Measurements from ENCODE around the gene PLXDC2. TPM values are rescaled to one million over a fixed set of nuclear protein-coding genes. Genes with fewer than 3 reads are reported as not detected.

Gene PLXDC2
- polyA plus RNA-seq, 2 of the 4 experiments (the other 2 are of a cell fraction), result 0.08 to 0.09 TPM

GRCh38 chr10:19788075-19788686 lies 28.1 kb upstream of the PLXDC2 start:
- TF ChIP-seq CTCF (IDR thresholded peaks at IDR 0.05), result peak; percentile 55
- peak; percentile 35 to 52; a peak in 4 of 5 replicates for TF ChIP-seq RAD21 (conservative IDR thresholded peaks at IDR 0.05 in 1 of 2, IDR thresholded peaks at IDR 0.05 in 1 of 2)
- TF ChIP-seq SMC3 (IDR thresholded peaks at IDR 0.05), result peak; percentile 42; the same call in 2 of the 3 replicates
- TF ChIP-seq MYC (IDR thresholded peaks at IDR 0.05; ENCODE audit: borderline replicate concordance, low read length), result no peak
- FAIRE-seq, result no peak
- CTCF ChIA-PET, result interaction anchor here (0.8 kb wide), 1 partner anchor 16 kb away, joined by 4 read pairs; no protein-coding TSS in a partner anchor
- POLR2A ChIA-PET, result no interaction called here
- Histone ChIP-seq H3K4me2 (no peak overlapping the region), H3K4me3 (no peak overlapping the region), H3K9me3 (no peaks in the 10 kb centered on the region), H3K27ac (no peak overlapping the region), H3K4me1 (no peaks in the 10 kb centered on the region)
- 2% methylated on average over 3 of the region's 3 CpGs for WGBS (ENCODE audit: missing lambda C conversion rate)
- ATAC-seq, result no peak
- peak in 1 of 2 experiments; percentile 57 for DNase-seq (ENCODE audit: low read depth in 1 of 2, low spot score in 1 of 2)

- no peak overlapping the region for H3K4me2 ChIP-seq
- ChIA-PET CTCF (interaction anchor here (0.6 kb wide), 1 partner anchor 11 kb away, joined by 3 read pairs; no protein-coding TSS in a partner anchor), POLR2A (no interaction called here)
- no peak for FAIRE-seq
- H3K4me3 ChIP-seq, result no peak overlapping the region
- H3K27ac ChIP-seq, result no peak overlapping the region
- no peak for ATAC-seq
- no peaks in the 10 kb centered on the region for H3K9me3 ChIP-seq
- no peak for TF ChIP-seq CEBPB (IDR thresholded peaks at IDR 0.05)
- WGBS (ENCODE audit: missing lambda C conversion rate), result 25% methylated on average over 2 of the region's 2 CpGs
- no peak for DNase-seq (ENCODE audit: low read depth in 1 of 2, low spot score in 1 of 2)
- no peaks in the 10 kb centered on the region for H3K4me1 ChIP-seq
Observed at GRCh38 chr10:19788902-19789301, 27.3 kb upstream of the PLXDC2 start.

- H3K4me1 ChIP-seq, result no peaks in the 10 kb centered on the region
- no peak for ATAC-seq
- TF ChIP-seq CHD4 (IDR thresholded peaks at IDR 0.05; ENCODE audit: borderline replicate concordance), result no peak
- TF ChIP-seq USF2 (IDR thresholded peaks at IDR 0.05), result no peak
- 18% methylated on average over 5 of the region's 5 CpGs for WGBS (ENCODE audit: missing lambda C conversion rate)
- no peak overlapping the region for H3K4me3 ChIP-seq
- no peak for DNase-seq (ENCODE audit: low read depth in 1 of 2, low spot score in 1 of 2)
- ChIA-PET CTCF (interaction anchor here (0.6 kb wide), 1 partner anchor 11 kb away, joined by 3 read pairs; no protein-coding TSS in a partner anchor), POLR2A (no interaction called here)
- FAIRE-seq, result no peak
- H3K9me3 ChIP-seq, result no peaks in the 10 kb centered on the region
- H3K4me2 ChIP-seq, result no peak overlapping the region
- H3K27ac ChIP-seq, result no peak overlapping the region
Observed at GRCh38 chr10:19789607-19790006, 26.6 kb upstream of the PLXDC2 start.

- no peaks in the 10 kb centered on the region for H3K4me1 ChIP-seq
- no peak overlapping the region for H3K4me3 ChIP-seq
- no peaks in the 10 kb centered on the region for H3K9me3 ChIP-seq
- ChIA-PET POLR2A (no interaction called here), CTCF (no interaction called here)
- 13% methylated on average over 2 of the region's 2 CpGs for WGBS (ENCODE audit: missing lambda C conversion rate)
- no peak overlapping the region for H3K27ac ChIP-seq
- no peak overlapping the region for H3K4me2 ChIP-seq
- ATAC-seq (no peak), FAIRE-seq (no peak), DNase-seq (ENCODE audit: low read depth in 1 of 2, low spot score in 1 of 2) (no peak)
- TF ChIP-seq HOXA7 (CRISPR knock-in tag; IDR thresholded peaks at IDR 0.05) (no peak), ZSCAN20 (CRISPR knock-in tag; IDR thresholded peaks at IDR 0.05) (no peak), MAX (IDR thresholded peaks at IDR 0.05) (no peak), RARB (CRISPR knock-in tag; IDR thresholded peaks at IDR 0.05) (no peak), NPAS2 (CRISPR knock-in tag; IDR thresholded peaks at IDR 0.05; ENCODE audit: borderline replicate concordance) (no peak), MAFK (IDR thresholded peaks at IDR 0.05; ENCODE audit: partially characterized antibody) (no peak), ZFP36 (IDR thresholded peaks at IDR 0.05; ENCODE audit: borderline replicate concordance, partially characterized antibody) (no peak)
Observed at GRCh38 chr10:19791032-19791431, 25.2 kb upstream of the PLXDC2 start.

All from A549 (cell line).